ENCODE data around the gene PKNOX1. TPM values are rescaled to one million over a fixed set of nuclear protein-coding genes. Genes with fewer than 3 reads are reported as not detected.

The PKNOX1 gene
- total RNA-seq, 1 donor from 2014 or later, result 14.9 TPM

DNA sequence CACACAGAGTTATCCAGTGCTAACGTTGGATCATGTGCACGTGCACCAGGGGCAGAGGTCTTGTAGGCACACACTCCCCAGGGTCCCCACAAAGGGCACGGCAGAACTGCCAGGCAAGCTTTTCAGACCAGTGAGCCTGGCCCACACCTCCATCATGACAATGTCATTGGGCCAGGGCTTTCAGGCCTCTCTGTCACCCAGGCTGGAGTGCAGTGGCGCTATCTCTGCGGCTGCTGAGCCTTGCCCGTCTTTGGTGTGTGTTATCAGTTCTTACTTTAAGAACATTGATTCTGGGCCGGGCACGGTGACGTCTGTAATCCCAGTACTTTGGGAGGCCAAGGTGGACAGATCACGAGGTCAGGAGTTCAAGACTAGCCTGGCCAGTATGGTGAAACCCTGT lies 44.2 kb downstream of the PKNOX1 start:
- no peaks in the 10 kb centered on the region for H3K27me3 ChIP-seq
- peak; percentile 27 for DNase-seq
- no peak for ATAC-seq
- TF ChIP-seq, protein P1, sequence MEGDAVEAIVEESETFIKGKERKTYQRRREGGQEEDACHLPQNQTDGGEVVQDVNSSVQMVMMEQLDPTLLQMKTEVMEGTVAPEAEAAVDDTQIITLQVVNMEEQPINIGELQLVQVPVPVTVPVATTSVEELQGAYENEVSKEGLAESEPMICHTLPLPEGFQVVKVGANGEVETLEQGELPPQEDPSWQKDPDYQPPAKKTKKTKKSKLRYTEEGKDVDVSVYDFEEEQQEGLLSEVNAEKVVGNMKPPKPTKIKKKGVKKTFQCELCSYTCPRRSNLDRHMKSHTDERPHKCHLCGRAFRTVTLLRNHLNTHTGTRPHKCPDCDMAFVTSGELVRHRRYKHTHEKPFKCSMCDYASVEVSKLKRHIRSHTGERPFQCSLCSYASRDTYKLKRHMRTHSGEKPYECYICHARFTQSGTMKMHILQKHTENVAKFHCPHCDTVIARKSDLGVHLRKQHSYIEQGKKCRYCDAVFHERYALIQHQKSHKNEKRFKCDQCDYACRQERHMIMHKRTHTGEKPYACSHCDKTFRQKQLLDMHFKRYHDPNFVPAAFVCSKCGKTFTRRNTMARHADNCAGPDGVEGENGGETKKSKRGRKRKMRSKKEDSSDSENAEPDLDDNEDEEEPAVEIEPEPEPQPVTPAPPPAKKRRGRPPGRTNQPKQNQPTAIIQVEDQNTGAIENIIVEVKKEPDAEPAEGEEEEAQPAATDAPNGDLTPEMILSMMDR (IDR thresholded peaks at IDR 0.05), result no peak
- H3K4me3 ChIP-seq, result no peak overlapping the region
- no peaks in the 10 kb centered on the region for H3K9me3 ChIP-seq
- H3K27ac ChIP-seq, result no peak overlapping the region
- H3K36me3 ChIP-seq, result peaks cover 57% of the 10 kb centered on the region
- intact Hi-C loops (cut with DNase I), result no loop called here
- H3K4me1 ChIP-seq, result no peaks in the 10 kb centered on the region

DNA sequence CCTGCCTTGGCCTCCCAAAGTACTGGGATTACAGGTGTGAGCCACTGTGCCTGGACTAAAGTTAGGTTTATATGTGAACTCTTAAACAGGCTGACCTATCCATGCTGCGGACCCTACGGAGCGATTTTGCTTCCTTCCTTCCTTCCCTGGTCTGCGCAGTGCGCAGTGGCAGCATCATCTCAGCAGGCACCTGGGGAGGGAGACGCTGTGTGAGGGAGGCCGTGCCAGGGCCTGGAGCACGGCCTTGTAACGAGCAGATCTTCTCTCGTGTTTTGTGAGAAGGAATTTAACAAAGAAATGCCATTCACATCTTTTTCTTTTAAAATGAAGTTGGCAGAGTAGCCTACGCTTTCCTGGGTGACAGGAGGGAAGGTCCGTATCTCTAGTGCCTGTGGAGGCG lies 45.8 kb downstream of the PKNOX1 start:
- ATAC-seq (no peak), DNase-seq (peak; percentile 36)
- H3K9me3 ChIP-seq, result no peaks in the 10 kb centered on the region
- intact Hi-C loops (cut with DNase I), result no loop called here
- no peaks in the 10 kb centered on the region for H3K27me3 ChIP-seq
- H3K27ac ChIP-seq, result no peak overlapping the region
- H3K4me3 ChIP-seq, result no peak overlapping the region
- TF ChIP-seq, protein P1 (IDR thresholded peaks at IDR 0.05), result no peak
- H3K4me1 ChIP-seq, result no peaks in the 10 kb centered on the region
- peaks cover 60% of the 10 kb centered on the region for H3K36me3 ChIP-seq

DNA sequence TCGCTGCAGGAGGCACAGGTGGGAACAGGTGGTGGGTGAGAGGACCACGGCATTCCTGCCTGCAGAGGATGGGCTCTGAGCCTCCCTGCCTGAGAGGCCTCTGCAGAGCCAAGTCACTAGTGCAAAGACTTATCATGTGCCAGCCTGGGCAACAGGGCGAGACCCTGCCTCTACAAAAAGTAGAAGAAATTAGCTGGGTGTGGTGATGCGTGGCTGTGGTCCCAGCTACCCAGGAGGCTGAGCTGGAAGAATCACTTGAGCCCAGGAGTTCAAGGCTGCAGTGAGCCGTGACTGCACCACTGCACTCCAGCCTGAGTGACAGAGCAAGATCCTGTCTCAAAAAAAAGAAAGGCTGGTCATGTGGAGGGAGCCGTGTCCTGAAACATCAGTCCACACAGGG lies 46.4 kb downstream of the PKNOX1 start:
- Histone ChIP-seq H3K4me3 (no peak overlapping the region), H3K27me3 (no peaks in the 10 kb centered on the region), H3K36me3 (peaks cover 62% of the 10 kb centered on the region), H3K27ac (no peak overlapping the region), H3K4me1 (no peaks in the 10 kb centered on the region), H3K9me3 (no peaks in the 10 kb centered on the region)
- peak; percentile 21 for DNase-seq
- no peak for ATAC-seq
- intact Hi-C loops (cut with DNase I), result no loop called here
- TF ChIP-seq, protein P1 (IDR thresholded peaks at IDR 0.05), result no peak

DNA sequence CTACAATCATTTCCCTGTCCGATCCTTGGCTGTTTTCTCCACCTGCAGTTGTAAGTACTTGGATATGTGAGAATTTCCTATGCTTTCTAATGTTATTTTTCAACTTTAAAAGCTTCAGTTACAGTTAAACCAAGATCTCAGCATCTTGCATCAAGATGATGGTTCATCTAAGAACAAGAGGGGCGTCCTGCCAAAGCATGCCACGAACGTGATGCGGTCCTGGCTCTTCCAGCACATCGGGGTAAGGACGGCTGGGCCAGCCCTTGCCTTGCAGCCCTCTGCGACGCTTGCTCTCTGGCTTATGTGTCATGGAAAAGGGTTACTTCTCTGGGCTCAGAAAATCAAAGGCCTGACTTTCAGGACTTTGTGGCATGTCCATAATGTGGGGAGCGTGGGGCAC lies 46.8 kb downstream of the PKNOX1 start:
- Histone ChIP-seq H3K4me3 (no peak overlapping the region), H3K27ac (no peak overlapping the region), H3K4me1 (no peaks in the 10 kb centered on the region), H3K36me3 (peaks cover 58% of the 10 kb centered on the region), H3K9me3 (no peaks in the 10 kb centered on the region), H3K27me3 (no peaks in the 10 kb centered on the region)
- ATAC-seq (no peak), DNase-seq (peak; percentile 31)
- intact Hi-C loops (cut with DNase I), result no loop called here
- TF ChIP-seq, protein P1 (IDR thresholded peaks at IDR 0.05), result no peak

DNA sequence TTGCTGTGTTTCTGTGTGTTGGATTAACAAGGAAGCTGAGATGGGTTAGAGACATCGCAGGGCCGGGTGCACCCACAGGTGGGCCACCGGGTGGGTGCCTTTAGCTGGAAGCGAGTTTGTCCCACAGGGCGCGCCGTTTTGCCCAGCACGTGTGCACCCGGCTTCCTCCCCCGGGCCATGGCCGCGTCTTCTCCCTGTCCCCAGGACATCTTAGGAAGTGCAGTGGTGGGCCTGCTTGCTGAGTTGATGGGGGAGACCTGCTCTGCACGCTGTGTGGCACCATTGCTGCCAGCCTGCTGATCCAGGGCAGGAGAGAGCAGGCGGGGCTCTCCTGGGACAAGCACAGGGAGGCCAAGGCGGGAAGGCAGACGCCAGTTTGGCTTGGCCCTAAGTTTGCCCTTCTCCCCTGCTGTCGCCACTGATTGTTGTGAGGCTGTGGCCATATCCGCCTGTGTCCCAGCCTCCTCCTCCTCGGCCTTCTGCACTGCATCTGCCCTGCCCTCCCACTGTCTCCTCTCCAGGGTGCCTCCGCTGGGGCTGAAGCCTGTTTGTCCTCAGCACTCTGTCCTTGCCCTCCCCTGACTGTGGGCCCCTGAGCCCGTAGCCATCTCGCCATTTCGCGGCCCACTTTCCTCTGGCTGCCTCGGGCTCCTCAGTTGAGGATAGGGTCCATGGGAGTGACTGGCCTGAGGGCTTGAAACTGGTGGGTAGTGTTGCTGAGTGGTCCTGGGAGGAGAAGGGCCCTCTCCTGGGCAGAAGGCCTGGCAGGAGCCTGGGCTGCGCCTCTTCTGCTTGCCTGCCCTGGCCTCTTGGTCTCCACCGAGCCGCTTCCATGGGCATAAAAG lies 47.6 kb downstream of the PKNOX1 start:
- Histone ChIP-seq H3K4me3 (no peak overlapping the region), H3K9me3 (no peaks in the 10 kb centered on the region), H3K27ac (no peak overlapping the region), H3K4me1 (no peaks in the 10 kb centered on the region), H3K27me3 (no peaks in the 10 kb centered on the region), H3K36me3 (peaks cover 52% of the 10 kb centered on the region)
- DNase-seq, result peak; percentile 46
- ATAC-seq, result peak; percentile 33
- TF ChIP-seq, protein P1 (IDR thresholded peaks at IDR 0.05), result no peak
- intact Hi-C loops (cut with DNase I), result no loop called here
